K562 (cell line): ENCODE data around the gene RSPRY1. TPM values are rescaled to one million over a fixed set of nuclear protein-coding genes. Genes with fewer than 3 reads are reported as not detected.
A peak's percentile ranks its signal among the peaks of the same experiment; 100 is the strongest.

Experiments
- ARID1B ChIP-seq: fragments of 450-650 bp; IDR thresholded peaks from 2 replicates; pipeline ENCODE4 v1.6.1; 2016; ENCODE audit warnings: antibody characterized with exemption, mild to moderate bottlenecking, inconsistent platforms
- ARID2 ChIP-seq: fragments of 450-650 bp; IDR thresholded peaks from 2 replicates; pipeline ENCODE4 v1.6.1; 2017; ENCODE audit warnings: antibody characterized with exemption, mild to moderate bottlenecking
- BCL6 ChIP-seq: fragments of 250-450 bp; sonication (Bioruptor Pico); IDR thresholded peaks from 2 replicates; pipeline ENCODE4 v1.4.0; 2020
- BMI1 ChIP-seq: fragments of 150-350 bp; IDR thresholded peaks from 2 replicates; pipeline ENCODE4 v1.6.1; 2014; ENCODE audit warnings: low read length
- BRF2 ChIP-seq: IDR thresholded peaks from 3 replicates; pipeline ENCODE4 v1.6.1; 2011; ENCODE audit warnings: borderline replicate concordance, mild to moderate bottlenecking; ENCODE audit not compliant: insufficient read length, insufficient read depth
- CBX1 ChIP-seq: sonication (generic); IDR thresholded peaks from 2 replicates; pipeline ENCODE4 v1.6.1; 2016; ENCODE audit warnings: antibody characterized with exemption, low read depth, mild to moderate bottlenecking
- CC2D1A ChIP-seq: fragments of 450-650 bp; IDR thresholded peaks from 2 replicates; pipeline ENCODE4 v1.6.1; 2017; ENCODE audit warnings: mild to moderate bottlenecking
- CHD1 ChIP-seq: fragments of 200-600 bp; sonication (generic); IDR thresholded peaks from one replicate; pipeline ENCODE4 v1.6.1; 2012; ENCODE audit warnings: mild to moderate bottlenecking, moderate library complexity, low read length, inconsistent platforms
- HCFC1 ChIP-seq: IDR thresholded peaks from 2 replicates; pipeline ENCODE4 v1.6.1; 2012; ENCODE audit warnings: low read depth, low read length, improper control_type of control experiment
- JUNB ChIP-seq: fragments of 450-650 bp; formaldehyde crosslinking; conservative IDR thresholded peaks from 2 replicates; pipeline ENCODE4 v1.4.0; 2020; ENCODE audit warnings: mild to moderate bottlenecking
- KLF13 ChIP-seq: fragments of 450-650 bp; IDR thresholded peaks from 2 replicates; pipeline ENCODE4 v1.6.1; 2016; ENCODE audit warnings: missing genetic modification characterization, low read depth, mild to moderate bottlenecking, missing compliant biosample characterization, moderate library complexity, borderline replicate concordance
- MTA1 ChIP-seq: fragments of 450-650 bp; IDR thresholded peaks from 2 replicates; pipeline ENCODE4 v1.6.1; 2017; ENCODE audit warnings: borderline replicate concordance
- MYC ChIP-seq, 2 experiments: fragments of 250-450 bp in 1 of 2; sonication (Bioruptor Pico) in 1 of 2; IDR thresholded peaks; 2 replicates each; pipeline versions ENCODE4 v1.5.1 to v1.6.1; 2012 to 2021; ENCODE audit warnings: low read depth in 2 of 2, borderline replicate concordance in 1 of 2, improper control_type of control experiment in 1 of 2, low read length in 1 of 2, mild to moderate bottlenecking in 1 of 2, moderate library complexity in 1 of 2
- PML ChIP-seq: IDR thresholded peaks from 2 replicates; pipeline ENCODE4 v1.6.1; 2012; ENCODE audit warnings: low read length, inconsistent platforms
- SMARCA5 ChIP-seq: fragments of 450-650 bp; IDR thresholded peaks from 2 replicates; pipeline ENCODE4 v1.6.1; 2016
- SMC3 ChIP-seq: conservative IDR thresholded peaks from 2 replicates; pipeline ENCODE4 v1.6.1; 2011; ENCODE audit warnings: low read depth, low read length, improper control_type of control experiment; ENCODE audit not compliant: insufficient read depth
- TFE3 ChIP-seq: fragments of 450-650 bp; formaldehyde crosslinking; IDR thresholded peaks from 2 replicates; pipeline ENCODE4 v1.4.0; 2020; ENCODE audit warnings: mild to moderate bottlenecking, mixed read lengths
- ZBTB2 ChIP-seq: fragments of 450-650 bp; IDR thresholded peaks from 2 replicates; pipeline ENCODE4 v1.6.1; 2016; ENCODE audit warnings: antibody characterized with exemption
- ZBTB49 ChIP-seq: sonication (generic); formaldehyde crosslinking; IDR thresholded peaks from 2 replicates; pipeline ENCODE4 v1.8.0; 2022; ENCODE audit warnings: missing genetic modification reagents, mild to moderate bottlenecking, borderline replicate concordance
- ZEB2 ChIP-seq: fragments of 450-650 bp; IDR thresholded peaks from 2 replicates; pipeline ENCODE4 v1.6.1; 2016
- ZKSCAN8 ChIP-seq: fragments of 200-800 bp; sonication (Bioruptor generic); IDR thresholded peaks from 2 replicates; pipeline ENCODE4 v1.6.1; 2016; ENCODE audit warnings: missing genetic modification characterization, missing compliant biosample characterization
- ZNF57 ChIP-seq: fragments of 450-650 bp; formaldehyde crosslinking; IDR thresholded peaks from 2 replicates; pipeline ENCODE4 v1.4.0; 2020; ENCODE audit warnings: mild to moderate bottlenecking, moderate library complexity
- ZNF717 ChIP-seq: fragments of 250-450 bp; sonication (Bioruptor Pico); IDR thresholded peaks from 2 replicates; pipeline ENCODE4 v1.5.0; 2021
- ZNF766 ChIP-seq: fragments of 200-800 bp; sonication (Bioruptor generic); conservative IDR thresholded peaks from 2 replicates; pipeline ENCODE4 v1.6.1; 2016; ENCODE audit warnings: missing genetic modification characterization, missing compliant biosample characterization
- polyA plus RNA-seq, 8 experiments: library from polyadenylated mRNA; depleted of rRNA in 4 of 8; stranded (reverse) in 5 of 8; unstranded in 3 of 8; fragments of >200 nt; fragmentation: Nextera tagmentation in 2 of 8; fragmentation: Illumina TruSeq in 1 of 8; extraction: Ambion mirVana in 2 of 8; extraction: Trizol in 1 of 8; gene quantifications; 2 replicates each; pipeline versions ENCODE4 v1.2.1 to v1.2.3, GENCODE V29; 2011 to 2014; ENCODE audit warnings: inconsistent platforms in 1 of 8, missing spikeins in 1 of 8
- total RNA-seq, 7 experiments: library from RNA; depleted of rRNA in 6 of 7; stranded (reverse); fragments of >200 nt in 6 of 7; fragmentation: Illumina TruSeq in 2 of 7; extraction: Trizol in 2 of 7; gene quantifications; 2 replicates each; pipeline versions ENCODE4 v1.2.1 to v1.2.3, GENCODE V29; 2011 to 2021; ENCODE audit warnings: low replicate concordance in 1 of 7

RSPRY1 gene
- total and polyA plus RNA-seq, 9 of the 15 experiments (the other 6 are each of a cell fraction or from before 2014, with no cell fraction given), result 10.2 to 27.8 (median 20.8) TPM

- TF ChIP-seq BCL6, result no peak
- peak; percentile 60; the same call in 1 of the 2 replicates for TF ChIP-seq MYC (IDR thresholded peaks at IDR 0.05; ENCODE audit: low read depth, low read length)
- TF ChIP-seq MYC (CRISPR knock-in tag; IDR thresholded peaks at IDR 0.05; ENCODE audit: borderline replicate concordance, low read depth), result no peak
- no peak for TF ChIP-seq ZEB2
- no peak for TF ChIP-seq CC2D1A
- TF ChIP-seq ZNF717 (CRISPR knock-in tag), result no peak
- no peak for TF ChIP-seq BMI1
- peak; percentile 30; the same call in 1 of the 2 replicates for TF ChIP-seq CBX1
- no peak for TF ChIP-seq CHD1
- TF ChIP-seq ARID2, result no peak
- TF ChIP-seq KLF13, result no peak
- TF ChIP-seq HCFC1, result 0 out of 2 replicates have a peak, but pooled peaks have one; percentile 12
- no peak for TF ChIP-seq JUNB (CRISPR knock-in tag)
- 0 out of 2 replicates have a peak, but pooled peaks have one; percentile 15 for TF ChIP-seq ARID1B
- peak; percentile 72; the same call in 1 of the 2 replicates for TF ChIP-seq MTA1
- TF ChIP-seq BRF2, result no peak
- TF ChIP-seq ZBTB49 (CRISPR knock-in tag), result no peak
- TF ChIP-seq PML, result peak; percentile 33; the same call in 1 of the 2 replicates
- TF ChIP-seq ZBTB2, result no peak
- no peak for TF ChIP-seq SMC3
- no peak for TF ChIP-seq ZNF57 (CRISPR knock-in tag)
- no peak for TF ChIP-seq TFE3 (CRISPR knock-in tag)
- TF ChIP-seq ZNF766 (CRISPR knock-in tag), result no peak
- TF ChIP-seq ZKSCAN8 (CRISPR knock-in tag), result no peak
- TF ChIP-seq SMARCA5, result no peak
Measured at GRCh38 chr16:57244767-57245471, 58.8 kb downstream of the RSPRY1 start, which contains the start of gene ARL2BP (continued).
